ENCODE results near the gene POFUT1.
A peak's percentile ranks its signal among the peaks of the same experiment; 100 is the strongest.
"Not testable (repeated sequence)": the region's sequence is repeated elsewhere in the genome, so short reads cannot be mapped to it uniquely, and the experiment has no call there.

The POFUT1 gene

GRCh38 chr20:32189123-32189410 is 18.6 kb upstream of the POFUT1 start:
- no peak for DNase-seq (ENCODE audit: low read depth)

- peak; percentile 35 for DNase-seq (ENCODE audit: low read depth)
Measured at GRCh38 chr20:32189691-32190615, 17.7 kb upstream of the POFUT1 start.

GRCh38 chr20:32190616-32191415 is 16.9 kb upstream of the POFUT1 start:
- no peak for DNase-seq (ENCODE audit: low read depth)

- no peak for DNase-seq (ENCODE audit: low read depth)
Measured at GRCh38 chr20:32191422-32191821, 16.3 kb upstream of the POFUT1 start.

- DNase-seq (ENCODE audit: low read depth) = peak; percentile 69
Measured at GRCh38 chr20:32191873-32192272, 15.8 kb upstream of the POFUT1 start.

GRCh38 chr20:32192698-32193097 is 15.0 kb upstream of the POFUT1 start:
- no peak for DNase-seq (ENCODE audit: low read depth)

- not testable (repeated sequence) for DNase-seq (ENCODE audit: low read depth)
Measured at GRCh38 chr20:32193336-32193735, 14.3 kb upstream of the POFUT1 start.

- DNase-seq (ENCODE audit: low read depth) = no peak
Measured at GRCh38 chr20:32193996-32194395, 13.7 kb upstream of the POFUT1 start.

GRCh38 chr20:32195581-32195980 is 12.1 kb upstream of the POFUT1 start:
- no peak for DNase-seq (ENCODE audit: low read depth)

- DNase-seq (ENCODE audit: low read depth) = not testable (repeated sequence)
Measured at GRCh38 chr20:32196613-32197012, 11.1 kb upstream of the POFUT1 start.

- not testable (repeated sequence) for DNase-seq (ENCODE audit: low read depth)
Measured at GRCh38 chr20:32197136-32197535, 10.5 kb upstream of the POFUT1 start.

GRCh38 chr20:32199006-32199405 is 8.7 kb upstream of the POFUT1 start:
- no peak for DNase-seq (ENCODE audit: low read depth)

- DNase-seq (ENCODE audit: low read depth) = peak; percentile 38
Measured at GRCh38 chr20:32201296-32201976, 6.2 kb upstream of the POFUT1 start.

GRCh38 chr20:32201977-32202363 is 5.7 kb upstream of the POFUT1 start:
- no peak for DNase-seq (ENCODE audit: low read depth)

GRCh38 chr20:32203356-32204204 is 4.1 kb upstream of the POFUT1 start:
- DNase-seq (ENCODE audit: low read depth) = peak; percentile 82

GRCh38 chr20:32204205-32205109 is 3.2 kb upstream of the POFUT1 start:
- DNase-seq (ENCODE audit: low read depth) = peak; percentile 94

GRCh38 chr20:32205110-32205842 is 2.4 kb upstream of the POFUT1 start:
- DNase-seq (ENCODE audit: low read depth) = peak; percentile 75

GRCh38 chr20:32205843-32206759 is 1.6 kb upstream of the POFUT1 start:
- DNase-seq (ENCODE audit: low read depth) = peak; percentile 36

Data from amniotic epithelial cell (primary cell).